GM19455 (cell line): ENCODE results near the gene KCND3.

ENCODE experiments used
- ATAC-seq: cut with Tn5 transposase; IDR thresholded peaks from one replicate; pipeline ENCODE4 v1.9.1; 2021; ENCODE audit not compliant: unreplicated experiment

Gene KCND3

DNA sequence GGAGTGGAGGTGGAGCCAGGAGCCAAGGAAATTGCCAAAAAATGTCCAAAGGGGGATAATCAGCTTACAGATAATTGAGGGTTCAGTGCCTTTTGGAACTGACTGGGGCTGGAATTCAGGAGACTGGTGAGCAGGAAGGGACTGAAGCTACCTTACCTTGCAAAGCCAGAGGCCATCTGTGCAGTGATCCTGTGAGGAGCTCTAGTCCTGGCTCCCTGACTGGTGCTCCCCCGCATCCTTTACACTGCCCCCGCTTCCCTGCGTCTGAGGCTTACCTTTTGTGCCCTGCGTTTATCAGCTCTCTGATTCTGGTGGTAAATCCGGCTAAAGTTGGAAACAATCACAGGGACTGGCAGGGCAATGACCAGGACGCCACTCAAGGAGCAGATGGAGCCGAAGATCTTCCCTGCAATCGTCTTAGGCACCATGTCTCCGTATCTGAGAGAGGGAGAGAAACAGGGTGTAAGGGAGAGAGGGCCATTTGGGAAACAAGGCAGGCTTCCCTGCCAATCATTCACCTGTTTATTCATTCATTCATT lies 202.7 kb downstream of the KCND3 start:
- no peak for ATAC-seq

DNA sequence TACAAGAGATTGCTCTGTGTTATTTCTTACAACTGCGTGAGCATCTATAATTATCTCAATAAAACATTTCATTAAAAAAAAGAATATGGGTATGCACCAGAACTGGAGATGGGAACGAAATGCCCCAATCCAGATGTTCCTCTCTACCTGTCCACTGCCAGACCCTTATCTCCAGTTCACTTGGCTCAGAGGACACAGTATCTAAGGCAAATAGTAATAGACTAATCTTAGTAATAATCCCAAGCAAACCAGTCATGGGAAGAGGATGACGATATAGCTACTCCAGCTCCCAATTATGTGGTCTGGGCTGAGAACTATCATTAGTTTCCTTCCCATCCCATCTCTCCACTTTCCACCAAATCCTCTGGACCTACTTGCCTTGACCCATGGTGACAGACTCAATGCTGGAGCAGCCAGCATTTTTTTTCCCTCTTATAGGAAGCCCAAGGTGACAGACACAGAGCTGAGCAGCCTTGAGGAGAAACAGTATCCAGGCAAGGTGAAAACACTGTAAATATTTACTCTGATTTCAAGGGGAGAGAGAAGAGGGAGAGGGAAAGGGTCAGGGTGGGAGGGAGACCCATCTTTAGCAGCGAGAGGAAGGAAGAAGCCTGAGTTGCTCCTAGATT lies 205.1 kb downstream of the KCND3 start:
- ATAC-seq = no peak

DNA sequence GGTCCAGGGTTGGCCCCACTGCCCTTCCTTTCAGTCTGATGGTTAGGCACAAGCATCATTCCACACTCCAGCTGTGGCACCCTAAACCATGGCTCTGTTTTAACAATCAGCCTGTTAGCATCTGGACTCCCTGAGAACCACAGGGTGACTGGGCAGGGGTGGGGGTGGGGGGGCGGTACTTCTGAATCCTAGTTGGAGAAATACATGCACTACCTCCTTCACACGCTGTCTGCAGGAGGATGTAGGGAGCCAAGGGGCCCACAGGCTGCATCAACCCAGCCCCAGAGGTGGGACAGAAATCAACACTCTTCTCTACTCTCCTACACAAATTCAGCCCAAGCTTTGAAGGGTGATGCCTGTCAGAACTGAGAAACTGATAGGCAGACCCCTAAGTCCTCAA lies 209.9 kb downstream of the KCND3 start:
- ATAC-seq = no peak

DNA sequence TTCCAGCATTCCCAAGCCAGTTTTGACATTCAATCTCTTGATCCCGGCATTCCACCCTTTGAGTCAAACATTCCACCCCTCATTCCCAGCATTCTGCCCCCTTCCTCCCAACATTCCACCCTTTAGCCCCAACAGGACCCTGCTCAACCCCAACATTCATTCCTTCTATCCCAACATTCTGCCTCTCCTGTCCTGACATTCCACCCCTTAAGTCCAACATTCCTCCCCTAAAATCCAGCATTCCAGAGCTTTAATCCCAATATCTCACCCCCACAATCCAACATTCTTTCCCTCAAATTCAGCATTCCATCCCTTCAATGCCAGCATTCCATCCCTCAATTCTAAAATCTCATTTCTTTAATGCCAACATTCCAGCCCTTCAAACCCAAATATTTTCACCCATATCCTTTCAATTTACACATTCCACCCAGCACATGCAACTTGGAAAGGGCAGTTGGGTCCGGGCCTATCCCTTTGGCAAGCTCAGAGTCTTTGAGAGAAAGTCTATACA lies 210.9 kb downstream of the KCND3 start:
- ATAC-seq = no peak

DNA sequence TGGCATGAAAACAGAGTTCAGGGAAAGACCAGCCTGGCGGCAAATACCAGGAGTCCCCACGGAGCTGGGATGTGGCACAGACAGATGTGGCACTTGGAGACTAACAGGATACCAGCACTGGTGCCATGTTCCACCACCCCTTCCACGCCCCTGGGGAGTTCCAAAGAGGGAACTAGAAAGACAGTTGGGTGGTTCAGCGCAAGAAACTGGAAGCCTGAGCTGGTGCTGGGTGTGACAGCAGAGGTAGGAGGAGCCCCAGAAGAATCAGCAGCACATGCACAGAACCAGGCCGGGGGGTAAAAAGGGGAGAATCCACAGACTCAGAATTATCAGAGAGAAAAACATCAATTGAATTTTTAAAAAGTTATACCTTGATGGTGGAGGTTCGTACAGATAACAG lies 211.4 kb downstream of the KCND3 start:
- ATAC-seq = no peak

DNA sequence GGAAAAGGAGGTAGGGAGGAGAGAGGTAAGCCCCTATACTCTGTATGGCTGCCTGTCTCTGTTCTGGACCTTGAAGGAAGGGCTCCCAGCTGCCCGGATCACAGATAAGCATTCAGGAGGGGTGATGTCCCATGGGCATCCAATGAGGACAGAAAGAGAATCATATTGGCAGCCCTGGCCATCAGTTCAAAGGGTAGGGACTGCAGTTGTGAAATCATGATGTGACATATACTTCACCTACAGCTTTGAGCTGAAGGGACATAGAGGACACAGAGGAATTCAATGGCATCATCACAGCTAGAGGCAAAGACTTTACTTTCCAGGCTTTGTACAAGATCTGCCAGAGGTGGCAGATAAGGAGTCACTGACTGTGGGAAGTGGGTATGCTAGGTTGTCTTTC lies 212.2 kb downstream of the KCND3 start:
- ATAC-seq = no peak

DNA sequence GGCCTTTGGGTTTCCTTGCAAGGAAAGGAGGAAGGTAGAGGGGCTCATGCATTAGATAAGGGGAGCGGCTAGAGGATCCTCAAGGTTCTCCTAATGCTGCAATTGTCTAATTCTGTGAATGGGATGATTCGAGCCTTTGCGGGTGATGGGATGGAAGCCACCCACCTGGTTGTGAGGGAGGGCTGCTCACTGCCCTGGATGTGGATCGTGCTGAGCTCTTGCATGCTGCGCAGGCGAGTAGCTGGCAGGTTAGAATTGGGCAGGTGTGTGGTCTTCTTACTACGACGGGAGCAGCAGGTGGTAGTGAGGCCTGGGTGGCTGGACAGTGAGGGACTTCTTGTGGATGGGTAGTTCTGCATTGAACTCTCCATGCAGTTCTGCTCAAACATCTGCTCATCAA lies 212.6 kb downstream of the KCND3 start:
- no peak for ATAC-seq

DNA sequence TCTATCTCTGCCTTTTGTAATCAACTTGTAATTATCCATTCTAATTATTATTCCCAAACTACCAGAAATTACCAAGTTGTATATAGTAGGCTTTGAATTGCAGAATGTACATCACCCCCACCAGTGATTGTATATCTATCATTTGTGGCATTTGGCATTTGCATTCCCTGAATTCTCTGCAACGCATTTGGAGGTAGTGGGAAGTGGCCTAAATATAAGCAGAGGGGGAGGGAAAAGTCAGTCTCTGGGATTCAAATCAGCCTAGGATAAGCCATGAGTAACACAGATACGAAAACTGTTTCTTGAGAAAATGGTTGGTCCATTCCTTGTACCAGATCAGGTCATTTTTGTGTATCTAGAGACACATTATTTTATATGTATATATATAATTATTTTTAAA lies 213.1 kb downstream of the KCND3 start:
- no peak for ATAC-seq

DNA sequence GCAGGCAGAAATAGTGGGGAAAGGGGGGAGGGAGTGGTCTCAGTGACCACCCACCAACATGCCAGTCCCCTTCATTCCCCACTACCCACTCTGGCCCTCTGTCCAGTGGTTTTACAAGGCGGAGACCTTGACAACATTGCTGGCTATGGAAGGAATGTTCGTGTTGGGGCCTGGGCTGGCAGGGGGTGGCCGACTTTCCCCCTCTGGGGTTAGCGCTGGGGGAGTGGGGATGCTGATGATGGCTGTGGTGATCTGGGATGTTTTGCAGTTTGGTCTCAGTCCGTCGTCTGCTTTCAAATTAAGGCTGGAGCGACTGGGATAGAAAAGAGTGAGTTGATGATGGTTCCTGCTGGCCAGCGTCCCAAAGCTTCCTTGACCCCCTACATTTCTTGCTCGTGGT lies 213.5 kb downstream of the KCND3 start:
- ATAC-seq = no peak

DNA sequence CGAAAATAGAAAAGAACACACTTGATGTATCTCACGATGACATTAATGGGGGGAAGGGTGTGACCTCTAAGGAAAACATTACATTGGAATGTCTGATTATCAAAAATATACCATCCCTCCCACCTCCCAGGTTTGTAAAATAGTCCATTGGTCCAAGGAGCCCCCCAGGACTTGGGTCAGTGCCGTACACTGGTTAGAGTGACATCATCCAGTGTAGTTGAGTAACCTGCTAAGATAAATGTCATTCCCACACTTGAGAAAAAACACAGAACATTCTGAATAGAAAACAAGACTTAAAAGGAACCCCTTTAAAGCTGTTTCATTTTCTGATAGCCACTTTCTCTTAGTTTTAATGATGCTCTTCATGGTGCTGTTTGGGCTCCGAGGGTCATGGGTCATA lies 218.6 kb downstream of the KCND3 start:
- ATAC-seq = no peak

DNA sequence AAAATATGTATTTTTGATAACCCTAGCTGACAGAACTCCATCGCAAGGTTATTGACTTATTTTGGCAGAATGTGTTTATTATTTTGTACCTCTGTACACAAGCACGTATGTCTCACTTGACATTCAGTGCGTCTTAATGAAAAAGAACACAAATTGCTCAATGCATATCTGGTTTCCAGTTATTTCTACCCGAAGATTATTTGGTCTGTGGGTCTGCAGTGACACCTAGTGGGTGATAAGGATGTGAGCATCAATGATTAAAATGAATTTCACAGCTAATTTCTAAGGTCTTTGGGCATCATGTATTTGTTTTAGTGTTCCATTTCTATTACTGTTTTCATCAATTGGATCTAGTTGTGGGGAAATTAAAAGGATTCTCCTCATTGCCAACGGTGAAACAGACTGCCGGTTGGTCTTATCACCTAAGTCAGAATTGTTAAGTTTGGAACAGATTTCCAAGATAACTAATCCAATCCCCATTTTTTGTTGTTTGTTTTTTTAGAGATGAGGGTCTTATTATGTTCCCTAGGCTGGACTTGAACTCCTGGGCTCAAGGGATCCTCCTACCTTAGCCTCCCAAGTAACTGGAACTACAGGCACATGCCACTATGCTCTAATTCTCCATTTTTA lies 219.8 kb downstream of the KCND3 start:
- no peak for ATAC-seq

DNA sequence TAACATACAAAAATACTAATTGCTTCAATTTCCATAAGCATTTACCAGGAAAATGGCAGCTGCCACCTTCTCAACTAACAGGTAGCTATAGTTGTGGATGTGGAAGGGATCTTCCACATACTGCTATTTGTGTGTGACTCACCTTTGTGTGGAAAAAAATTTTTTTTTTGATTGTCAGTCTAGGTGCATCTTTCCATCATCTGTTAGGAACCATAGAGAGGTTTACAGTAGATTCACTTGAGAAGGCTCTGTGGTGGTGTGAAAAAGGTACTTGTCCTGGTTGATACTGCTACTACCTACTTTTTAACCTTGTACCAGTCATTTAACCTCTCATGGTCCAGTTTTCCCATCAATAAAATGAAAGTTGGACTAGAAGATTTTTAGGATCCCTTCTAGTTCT lies 220.8 kb downstream of the KCND3 start:
- ATAC-seq = no peak

DNA sequence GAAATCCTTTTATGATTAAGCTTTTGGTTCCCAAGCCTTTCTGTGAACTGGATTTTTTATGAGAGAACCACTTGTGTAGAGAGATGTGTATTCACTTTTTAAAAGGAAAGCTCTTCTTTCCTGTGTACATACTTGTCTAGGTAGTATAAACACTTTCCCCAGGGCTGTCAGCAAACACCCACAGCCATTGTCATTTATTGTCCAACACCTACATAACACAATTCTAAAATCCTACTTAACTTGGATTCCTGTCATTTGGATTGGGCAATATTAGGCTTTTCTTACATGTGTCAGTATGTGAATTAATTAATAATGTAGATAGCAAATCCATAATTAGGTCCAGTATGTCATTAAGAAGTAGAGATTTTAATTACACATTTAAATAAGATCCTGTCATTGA lies 221.4 kb downstream of the KCND3 start:
- ATAC-seq = no peak

DNA sequence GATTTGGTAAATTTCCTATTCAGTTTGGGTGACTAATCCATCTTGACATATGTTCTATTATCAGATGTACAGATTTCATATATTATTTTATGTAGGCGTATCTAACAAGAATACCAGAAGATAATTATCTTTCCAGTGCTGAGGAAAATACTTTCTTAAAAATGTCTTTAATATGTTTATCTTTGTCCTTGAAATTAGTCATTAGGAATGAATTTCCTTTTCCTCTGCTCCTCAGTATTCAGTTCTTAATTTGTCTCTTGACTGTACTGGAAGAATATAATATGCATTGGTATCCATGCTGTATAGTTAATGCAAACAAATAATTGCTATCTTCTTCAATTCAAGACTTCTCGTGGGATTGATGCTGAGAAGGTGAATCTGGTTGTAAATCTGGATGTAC lies 227.1 kb downstream of the KCND3 start:
- no peak for ATAC-seq

DNA sequence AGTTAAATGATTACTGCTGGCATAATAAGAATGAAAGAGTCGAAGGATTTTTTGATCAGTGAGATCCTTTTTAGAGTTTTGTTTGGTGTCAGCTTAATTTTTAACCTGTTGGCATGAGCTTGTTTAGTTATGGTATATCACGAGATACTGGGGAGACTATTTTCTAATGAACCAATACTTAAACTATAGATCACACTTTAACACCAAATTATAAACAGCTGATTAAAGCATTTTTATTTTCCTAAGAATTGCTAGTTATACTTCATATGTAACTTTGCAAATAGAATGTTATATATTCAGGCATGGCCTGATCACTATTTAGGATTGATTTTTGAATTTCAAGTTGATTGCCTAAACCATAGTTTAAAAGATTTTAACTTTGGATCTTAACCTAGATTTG lies 227.8 kb downstream of the KCND3 start:
- no peak for ATAC-seq

DNA sequence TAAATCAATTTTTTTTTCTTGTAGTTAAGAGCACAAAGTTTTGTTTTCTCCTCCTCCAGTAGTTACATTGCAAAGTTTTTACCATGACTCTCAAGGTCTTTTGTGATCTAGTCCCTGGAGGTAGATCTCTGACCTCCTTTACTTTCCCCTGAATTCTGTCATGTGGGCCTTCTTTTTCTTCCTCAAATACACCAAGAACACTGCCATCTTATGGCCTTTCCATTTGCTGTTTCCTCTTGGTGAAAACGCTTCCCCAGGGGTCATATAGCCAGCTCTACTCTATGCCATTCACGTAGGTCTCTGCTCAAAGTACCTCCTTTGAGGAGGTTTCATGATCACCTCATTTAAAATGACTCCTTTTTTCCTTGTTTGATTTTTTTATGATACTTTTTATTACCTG lies 231.1 kb downstream of the KCND3 start:
- no peak for ATAC-seq

DNA sequence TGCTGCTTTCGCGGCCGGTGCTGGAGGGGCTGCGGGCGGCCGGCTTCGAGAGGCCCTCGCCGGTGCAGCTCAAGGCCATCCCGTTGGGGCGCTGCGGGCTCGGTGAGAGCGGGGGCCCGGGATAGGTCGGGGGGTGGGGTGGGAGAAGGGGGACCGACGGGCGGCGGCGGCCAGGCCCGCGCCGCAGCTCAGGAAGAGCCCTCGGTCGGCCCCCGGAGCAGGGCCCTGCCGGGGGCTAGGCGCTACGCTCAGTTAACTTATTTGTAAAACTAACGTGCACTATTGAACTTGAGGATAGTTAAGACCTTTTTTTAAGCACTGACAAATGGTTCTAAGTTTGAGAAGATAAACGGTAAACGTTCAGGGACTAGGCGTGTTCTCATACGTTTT lies 233.3 kb downstream of the KCND3 start:
- ATAC-seq = peak; percentile 22

DNA sequence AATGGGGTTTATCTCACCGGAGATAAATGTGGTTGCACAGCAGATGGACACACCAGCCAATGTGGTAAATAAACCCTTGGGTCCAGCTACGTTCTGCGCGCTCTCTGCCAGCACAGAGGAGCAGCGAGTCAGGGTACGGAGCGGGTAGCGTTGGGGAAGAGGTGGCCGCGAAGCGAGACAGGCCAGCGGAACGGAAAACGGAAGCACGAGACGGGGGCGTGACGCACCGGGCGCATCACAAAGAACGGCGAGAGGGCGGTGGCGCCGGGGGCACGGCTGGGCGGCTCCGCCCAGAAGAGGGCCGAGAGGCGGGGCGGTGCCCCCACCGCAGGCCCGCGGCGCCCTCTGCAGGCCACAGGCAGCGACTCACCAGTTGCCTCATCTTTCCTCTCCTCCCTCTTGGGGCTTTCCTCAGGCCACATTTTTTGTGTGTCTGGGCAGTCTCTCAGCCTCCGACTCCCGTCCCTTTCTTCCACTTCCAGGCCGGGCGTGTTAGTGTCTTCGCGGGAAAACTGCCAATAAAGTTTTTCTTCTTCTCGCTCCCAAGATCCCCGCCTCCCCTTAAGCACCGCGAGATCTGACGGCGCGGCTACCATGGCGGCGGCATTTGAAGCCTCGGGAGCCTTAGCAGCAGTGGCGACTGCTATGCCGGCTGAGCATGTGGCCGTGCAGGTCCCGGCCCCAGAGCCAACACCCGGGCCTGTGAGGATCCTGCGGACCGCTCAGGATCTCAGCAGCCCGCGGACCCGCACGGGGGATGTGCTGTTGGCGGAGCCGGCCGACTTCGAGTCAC lies 233.9 kb downstream of the KCND3 start, which contains the start of gene DDX20:
Gene DDX20, plus strand, starts transcription at position 571 of the 793 bp plus-strand sequence. Its CDS starts 24 bp downstream, at position 595.
- ATAC-seq = peak; percentile 88

DNA sequence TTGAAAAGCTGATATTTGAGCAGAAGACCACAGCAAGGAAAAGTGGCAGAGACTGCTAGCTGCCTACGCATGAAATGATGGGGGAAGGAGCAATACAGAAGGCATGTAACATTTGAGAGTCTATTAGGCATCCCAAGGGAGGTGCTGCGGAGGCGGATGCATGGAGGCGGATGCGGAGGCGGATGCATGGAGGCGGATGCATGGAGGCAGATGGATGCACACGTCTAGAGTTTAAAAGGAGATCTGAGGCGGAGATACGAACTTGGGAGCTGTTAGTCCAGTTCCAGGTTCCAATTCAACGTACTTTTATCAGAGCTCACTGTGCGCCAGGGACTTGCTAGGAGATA lies 234.5 kb downstream of the KCND3 start:
- ATAC-seq = no peak

DNA sequence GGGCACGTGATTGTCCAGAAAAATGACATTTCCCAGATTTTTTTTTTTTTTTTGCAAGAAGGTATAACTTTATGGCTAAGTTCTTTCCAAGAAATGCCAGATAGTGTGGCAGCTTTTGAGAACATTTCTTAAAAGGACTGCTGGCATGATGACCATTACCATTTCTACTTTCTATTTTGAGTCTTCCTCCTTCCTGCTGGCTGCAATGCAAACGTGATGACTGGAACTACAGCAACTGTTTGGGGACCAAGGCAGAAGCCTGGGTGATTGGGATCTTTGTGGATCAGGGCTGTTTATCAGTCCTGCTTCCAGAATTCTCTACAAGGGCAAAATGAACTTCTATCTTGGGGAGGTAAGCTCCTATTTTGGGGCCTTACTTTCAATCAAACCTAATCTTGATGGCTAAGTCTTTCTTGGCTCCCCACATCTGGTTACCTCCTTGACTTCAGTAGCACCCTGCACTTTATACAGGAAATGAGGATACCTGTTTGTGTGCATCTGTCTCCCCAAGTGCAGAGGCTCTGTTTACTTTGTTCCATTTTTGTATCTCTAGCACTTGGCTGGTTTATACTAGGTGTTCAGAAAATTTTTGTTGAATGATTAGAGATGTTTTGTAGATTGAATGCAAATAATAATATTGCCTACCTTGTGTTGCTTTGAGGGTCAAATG lies 237.4 kb downstream of the KCND3 start:
- ATAC-seq = no peak

DNA sequence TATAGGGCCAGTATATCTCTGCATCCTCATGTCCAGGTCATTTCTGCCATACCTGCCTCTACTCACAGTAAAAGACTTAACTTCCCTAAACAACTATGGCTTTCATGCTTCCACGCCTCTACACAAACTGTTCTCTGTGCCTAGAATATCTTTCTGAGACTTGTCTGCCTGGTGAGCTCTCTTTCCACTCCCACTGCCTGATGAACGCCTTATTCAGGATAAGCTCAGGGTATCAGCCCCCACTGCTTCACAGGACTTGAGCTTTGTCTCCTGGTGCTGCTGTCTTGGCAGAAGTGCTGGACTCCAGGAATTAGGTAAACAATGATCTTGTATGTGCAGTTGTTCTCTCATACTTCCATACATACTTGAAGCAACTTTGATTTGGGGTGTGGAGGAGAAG lies 238.6 kb downstream of the KCND3 start:
- ATAC-seq = no peak
